A673 (cell line): ENCODE data around the gene SPRED2. TPM values are rescaled to one million over a fixed set of nuclear protein-coding genes. Genes with fewer than 3 reads are reported as not detected.
A peak's percentile ranks its signal among the peaks of the same experiment; 100 is the strongest.

Experiments used
- BruUV-seq: library from RNA; stranded (reverse); fragments of 400-500 nt; replicated peaks from 2 replicates; lab custom pipeline; 2021; lab: Mats Ljungman, UMichigan
- CTCF ChIA-PET: fragments of 300-600 bp; sonication (Branson Sonifier 250); formaldehyde crosslinking; loops from one replicate; lab custom pipeline; 2022; ENCODE audit warnings: antibody characterized with exemption; lab: Charles Lee
- POLR2A ChIA-PET: fragments of 300-600 bp; sonication (Branson Sonifier 250); formaldehyde crosslinking; loops from one replicate; lab custom pipeline; 2022; ENCODE audit warnings: antibody characterized with exemption; ENCODE audit not compliant: low non-redundant PET; lab: Charles Lee
- DNase-seq: peaks from one replicate; pipeline ENCODE4 v3.0.0-alpha.2; 2015; ENCODE audit warnings: low spot score
- H3K27ac ChIP-seq: fragments of 200-600 bp; sonication (generic); 2 replicates; pipeline ENCODE4 v1.5.1; 2016; ENCODE audit warnings: mixed run types, low read depth, mild to moderate bottlenecking, mixed read lengths, antibody characterized with exemption, low read length; ENCODE audit not compliant: poor library complexity, severe bottlenecking
- H3K27me3 ChIP-seq: fragments of 200-600 bp; sonication (generic); replicated peaks from 2 replicates; pipeline ENCODE4 v1.6.1; 2017; ENCODE audit warnings: mixed run types, low read depth, mild to moderate bottlenecking, mixed read lengths, antibody characterized with exemption, low read length; ENCODE audit not compliant: insufficient read depth, poor library complexity
- H3K36me3 ChIP-seq: fragments of 200-600 bp; sonication (generic); 2 replicates; pipeline ENCODE4 v1.6.1; 2016; ENCODE audit warnings: mixed run types, mild to moderate bottlenecking, mixed read lengths, antibody characterized with exemption, low read length; ENCODE audit not compliant: insufficient read depth, poor library complexity, severe bottlenecking
- H3K4me1 ChIP-seq: fragments of 200-600 bp; sonication (generic); 2 replicates; pipeline ENCODE4 v1.6.1; 2017; ENCODE audit warnings: mixed run types, mild to moderate bottlenecking, mixed read lengths, antibody characterized with exemption, low read length; ENCODE audit not compliant: insufficient read depth, poor library complexity, severe bottlenecking
- H3K4me3 ChIP-seq: fragments of 200-600 bp; sonication (generic); 2 replicates; pipeline ENCODE4 v1.5.1; 2016; ENCODE audit warnings: low read depth, mixed run types, mild to moderate bottlenecking, mixed read lengths, low read length; ENCODE audit not compliant: poor library complexity, severe bottlenecking
- H3K9me3 ChIP-seq: fragments of 200-600 bp; sonication (generic); 2 replicates; pipeline ENCODE4 v1.6.1; 2016; ENCODE audit warnings: mixed run types, low read depth, mild to moderate bottlenecking, mixed read lengths, antibody characterized with exemption, low read length; ENCODE audit not compliant: poor library complexity, severe bottlenecking
- EZH2 ChIP-seq: fragments of 200-600 bp; sonication (generic); IDR thresholded peaks from 2 replicates; pipeline ENCODE4 v1.6.1; 2017; ENCODE audit warnings: borderline replicate concordance, low read depth, mild to moderate bottlenecking, mixed read lengths, antibody characterized with exemption, low read length; ENCODE audit not compliant: poor library complexity, severe bottlenecking
- intact Hi-C: fragments of 100-400 bp; cut with micrococcal nuclease; formaldehyde crosslinking; loops from one replicate; pipeline ENCODE4 v1.10.0; 2022; ENCODE audit not compliant: unreplicated experiment
- total RNA-seq: library from RNA; stranded (reverse); gene quantifications from 2 replicates; pipeline ENCODE4 v1.2.3, GENCODE V29; 2021
- TF ChIP-seq, protein P1 (sequence below): fragments of 300-800, 200-600 bp; sonication (generic); conservative IDR thresholded peaks from 2 replicates; pipeline ENCODE4 v1.5.1; 2017; ENCODE audit warnings: low read depth, mild to moderate bottlenecking, antibody characterized with exemption, low read length, moderate library complexity, mixed read lengths

SPRED2 gene
- total RNA-seq, 1 experiment from 2014 or later: 79.4 TPM

DNA sequence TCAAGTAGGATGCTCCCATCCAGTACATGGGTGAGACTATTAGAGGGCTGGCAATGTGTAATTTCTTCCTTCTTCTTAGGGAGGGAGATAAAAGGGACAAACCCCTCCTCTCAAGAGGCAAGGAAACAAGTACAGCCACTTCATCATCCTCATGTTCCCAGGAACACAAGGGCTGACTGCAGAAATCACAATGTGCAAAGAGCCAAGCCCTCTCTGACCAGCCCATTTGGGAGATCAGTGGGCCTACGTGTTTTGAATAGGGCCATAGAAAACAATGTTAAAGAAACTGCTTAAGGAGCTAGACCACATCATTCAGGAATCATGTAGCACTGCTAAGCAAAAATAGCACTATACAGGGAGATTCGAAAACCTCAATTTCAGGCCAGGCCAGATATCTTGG is 107.3 kb downstream of the SPRED2 start:
- TF ChIP-seq EZH2: no peak
- TF ChIP-seq, protein P1, sequence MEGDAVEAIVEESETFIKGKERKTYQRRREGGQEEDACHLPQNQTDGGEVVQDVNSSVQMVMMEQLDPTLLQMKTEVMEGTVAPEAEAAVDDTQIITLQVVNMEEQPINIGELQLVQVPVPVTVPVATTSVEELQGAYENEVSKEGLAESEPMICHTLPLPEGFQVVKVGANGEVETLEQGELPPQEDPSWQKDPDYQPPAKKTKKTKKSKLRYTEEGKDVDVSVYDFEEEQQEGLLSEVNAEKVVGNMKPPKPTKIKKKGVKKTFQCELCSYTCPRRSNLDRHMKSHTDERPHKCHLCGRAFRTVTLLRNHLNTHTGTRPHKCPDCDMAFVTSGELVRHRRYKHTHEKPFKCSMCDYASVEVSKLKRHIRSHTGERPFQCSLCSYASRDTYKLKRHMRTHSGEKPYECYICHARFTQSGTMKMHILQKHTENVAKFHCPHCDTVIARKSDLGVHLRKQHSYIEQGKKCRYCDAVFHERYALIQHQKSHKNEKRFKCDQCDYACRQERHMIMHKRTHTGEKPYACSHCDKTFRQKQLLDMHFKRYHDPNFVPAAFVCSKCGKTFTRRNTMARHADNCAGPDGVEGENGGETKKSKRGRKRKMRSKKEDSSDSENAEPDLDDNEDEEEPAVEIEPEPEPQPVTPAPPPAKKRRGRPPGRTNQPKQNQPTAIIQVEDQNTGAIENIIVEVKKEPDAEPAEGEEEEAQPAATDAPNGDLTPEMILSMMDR: no peak
- ChIA-PET CTCF (no interaction called here), POLR2A (no interaction called here)
- BruUV-seq: no TSS peak
- Histone ChIP-seq H3K9me3 (no peaks in the 10 kb centered on the region), H3K27ac (no peak overlapping the region), H3K4me1 (no peaks in the 10 kb centered on the region), H3K36me3 (peaks cover 8% of the 10 kb centered on the region), H3K27me3 (no peaks in the 10 kb centered on the region), H3K4me3 (no peak overlapping the region)
- no peak for DNase-seq
- intact Hi-C loops: no loop called here

DNA sequence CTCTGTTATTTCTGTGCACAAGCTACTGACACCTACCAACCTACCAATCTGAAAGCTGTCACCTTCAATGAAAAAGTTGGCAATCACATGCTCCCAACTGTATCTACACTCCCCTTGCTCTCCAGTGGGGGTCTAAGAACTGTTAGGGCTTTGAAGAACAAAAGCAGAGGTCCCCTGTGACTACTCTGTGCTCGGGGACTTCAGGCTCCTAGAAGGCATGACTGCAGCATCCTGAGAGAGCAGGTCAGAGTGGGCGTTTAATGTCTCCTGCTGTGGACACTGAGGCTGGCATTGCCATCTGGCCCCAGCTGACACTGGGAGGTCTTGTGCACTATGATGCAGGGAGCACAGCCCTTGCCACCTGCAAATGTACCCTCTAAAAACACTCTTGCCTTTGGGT is 111.5 kb downstream of the SPRED2 start:
- H3K4me3 ChIP-seq: no peak overlapping the region
- intact Hi-C loops: no loop called here
- CTCF ChIA-PET: no interaction called here
- peaks cover 15% of the 10 kb centered on the region for H3K36me3 ChIP-seq
- H3K27ac ChIP-seq: no peak overlapping the region
- H3K27me3 ChIP-seq: no peaks in the 10 kb centered on the region
- H3K9me3 ChIP-seq: no peaks in the 10 kb centered on the region
- peak; percentile 23 for DNase-seq
- POLR2A ChIA-PET: no interaction called here
- no TSS peak for BruUV-seq
- H3K4me1 ChIP-seq: no peaks in the 10 kb centered on the region
- TF ChIP-seq EZH2: no peak
- TF ChIP-seq, protein P1: no peak

- H3K4me1 ChIP-seq: no peaks in the 10 kb centered on the region
- ChIA-PET CTCF (no interaction called here), POLR2A (no interaction called here)
- peak; percentile 29 for DNase-seq
- H3K27me3 ChIP-seq: no peaks in the 10 kb centered on the region
- peaks cover 18% of the 10 kb centered on the region for H3K36me3 ChIP-seq
- intact Hi-C loops: no loop called here
- H3K4me3 ChIP-seq: no peak overlapping the region
- no peaks in the 10 kb centered on the region for H3K9me3 ChIP-seq
- no peak overlapping the region for H3K27ac ChIP-seq
- no TSS peak for BruUV-seq
- TF ChIP-seq, protein P1: peak; percentile 28; the same call in 1 of the 2 replicates
- no peak for TF ChIP-seq EZH2
Observed at GRCh38 chr2:65320042-65320725, 112.2 kb downstream of the SPRED2 start.
